D721Med (cell line): ENCODE measurements around the gene NFIA.
A peak's percentile ranks its signal among the peaks of the same experiment; 100 is the strongest.

Experiments used
- DNase-seq: peaks from one replicate; pipeline ENCODE4 v3.0.0; 2011; ENCODE audit warnings: low spot score; ENCODE audit not compliant: insufficient read length
- FAIRE-seq: peaks from 2 replicates; lab custom pipeline; 2011; peaks lifted over from hg19 to GRCh38; lab: Jason Lieb, UNC
- CTCF ChIP-seq: IDR thresholded peaks from 2 replicates; pipeline ENCODE4 v1.5.1; 2012; ENCODE audit warnings: mild to moderate bottlenecking, control low read depth; ENCODE audit not compliant: insufficient read depth; ENCODE audit errors: missing control alignments

Gene NFIA

GRCh38 chr1:61451572-61451968 lies 369.2 kb downstream of the NFIA start:
- DNase-seq (no peak), FAIRE-seq (no peak)
- TF ChIP-seq CTCF = no peak

GRCh38 chr1:61452176-61453035 lies 370.0 kb downstream of the NFIA start:
- DNase-seq (no peak), FAIRE-seq (no peak)
- no peak for TF ChIP-seq CTCF

- FAIRE-seq (no peak), DNase-seq (no peak)
- TF ChIP-seq CTCF = peak; percentile 81
These were observed 371.0 kb downstream of the NFIA start for GRCh38 chr1:61453111-61453961.

- no peak for TF ChIP-seq CTCF
- FAIRE-seq (no peak), DNase-seq (no peak)
These were observed 373.0 kb downstream of the NFIA start for GRCh38 chr1:61455400-61455799.

GRCh38 chr1:61457526-61458040 lies 375.2 kb downstream of the NFIA start:
- DNase-seq (no peak), FAIRE-seq (no peak)
- TF ChIP-seq CTCF = no peak

GRCh38 chr1:61459345-61459744 lies 377.0 kb downstream of the NFIA start:
- no peak for DNase-seq
- FAIRE-seq = no peak
- TF ChIP-seq CTCF = no peak
